Left kidney (tissue), 2 donors: ENCODE data around the gene ISYNA1. TPM values are rescaled to one million over a fixed set of nuclear protein-coding genes. Genes with fewer than 3 reads are reported as not detected.
A peak's percentile ranks its signal among the peaks of the same experiment; 100 is the strongest.
"Not testable (repeated sequence)": the region's sequence is repeated elsewhere in the genome, so short reads cannot be mapped to it uniquely, and the experiment has no call there.

Experiments
- DNase-seq: peaks from one replicate; pipeline ENCODE4 v3.0.0-alpha.2; 2013
- polyA plus RNA-seq: library from polyadenylated mRNA; unstranded; fragments of 120-200 nt; gene quantifications from one replicate; pipeline ENCODE4 v1.2.1, GENCODE V29; 2013; ENCODE audit not compliant: insufficient read length

The ISYNA1 gene
- polyA plus RNA-seq, 1 donor = 101 TPM

- DNase-seq = no peak
Observed at GRCh38 chr19:18420930-18421329, 17.0 kb downstream of the ISYNA1 start.

GRCh38 chr19:18419699-18420460 lies 18.1 kb downstream of the ISYNA1 start:
- no peak for DNase-seq

- peak; percentile 79 for DNase-seq
Observed at GRCh38 chr19:18419195-18419698, 18.7 kb downstream of the ISYNA1 start, which contains the start of gene SSBP4. Gene SSBP4 (plus strand): TSS chr19:18419398. CDS start chr19:18419649, 251 bp downstream.

- DNase-seq = no peak
Observed at GRCh38 chr19:18418483-18419194, 19.3 kb downstream of the ISYNA1 start.

GRCh38 chr19:18418029-18418482 lies 19.9 kb downstream of the ISYNA1 start:
- DNase-seq = no peak

- peak; percentile 83 for DNase-seq
Observed at GRCh38 chr19:18417250-18418028, 20.5 kb downstream of the ISYNA1 start.

GRCh38 chr19:18416778-18417249 lies 21.1 kb downstream of the ISYNA1 start:
- peak; percentile 92 for DNase-seq

- DNase-seq = peak; percentile 84
Observed at GRCh38 chr19:18415178-18415867, 22.6 kb downstream of the ISYNA1 start.

- DNase-seq = no peak
Observed at GRCh38 chr19:18414504-18415177, 23.3 kb downstream of the ISYNA1 start.

GRCh38 chr19:18412610-18413239 lies 25.2 kb downstream of the ISYNA1 start:
- DNase-seq = no peak

GRCh38 chr19:18408053-18408476 lies 29.9 kb downstream of the ISYNA1 start:
- DNase-seq = no peak

GRCh38 chr19:18406749-18407148 lies 31.2 kb downstream of the ISYNA1 start:
- DNase-seq = no peak

- not testable (repeated sequence) for DNase-seq
Observed at GRCh38 chr19:18405754-18406153, 32.2 kb downstream of the ISYNA1 start.

GRCh38 chr19:18402455-18403248 lies 35.3 kb downstream of the ISYNA1 start:
- not testable (repeated sequence) for DNase-seq

- no peak for DNase-seq
Observed at GRCh38 chr19:18401580-18402112, 36.3 kb downstream of the ISYNA1 start.

GRCh38 chr19:18399008-18399407 lies 38.9 kb downstream of the ISYNA1 start:
- DNase-seq = no peak

GRCh38 chr19:18397242-18398202 lies 40.4 kb downstream of the ISYNA1 start, which contains the start of gene LRRC25:
Gene LRRC25 (minus strand): TSS chr19:18397622. CDS start chr19:18396963, 659 bp downstream.
- no peak for DNase-seq
